ENCODE data around the gene JPT1.
"Not testable (repeated sequence)": the region's sequence is repeated elsewhere in the genome, so short reads cannot be mapped to it uniquely, and the experiment has no call there.

Gene JPT1

GRCh38 chr17:75158480-75158879, 4.2 kb upstream of the JPT1 start:
- DNase-seq (ENCODE audit: low read depth in 2 of 2): not testable (repeated sequence)

GRCh38 chr17:75155191-75155601, 884 bp upstream of the JPT1 start:
- DNase-seq (ENCODE audit: low read depth in 2 of 2): no peak

GRCh38 chr17:75153780-75154194, 525 bp downstream of the JPT1 start:
- no peak for DNase-seq (ENCODE audit: low read depth in 2 of 2)

- DNase-seq (ENCODE audit: low read depth in 2 of 2): no peak
Measured at GRCh38 chr17:75152922-75153779, 1.2 kb downstream of the JPT1 start.

- DNase-seq (ENCODE audit: low read depth in 2 of 2): no peak
Measured at GRCh38 chr17:75152523-75152921, 1.8 kb downstream of the JPT1 start.

GRCh38 chr17:75151930-75152329, 2.4 kb downstream of the JPT1 start:
- no peak for DNase-seq (ENCODE audit: low read depth in 2 of 2)

- DNase-seq (ENCODE audit: low read depth in 2 of 2): no peak
Measured at GRCh38 chr17:75147878-75148546, 6.3 kb downstream of the JPT1 start.

- DNase-seq (ENCODE audit: low read depth in 2 of 2): no peak
Measured at GRCh38 chr17:75146592-75146991, 7.7 kb downstream of the JPT1 start.

- no peak for DNase-seq (ENCODE audit: low read depth in 2 of 2)
Measured at GRCh38 chr17:75144816-75145512, 9.3 kb downstream of the JPT1 start.

GRCh38 chr17:75142236-75142971, 11.9 kb downstream of the JPT1 start:
- no peak for DNase-seq (ENCODE audit: low read depth in 2 of 2)

GRCh38 chr17:75138519-75138918, 15.8 kb downstream of the JPT1 start:
- DNase-seq (ENCODE audit: low read depth in 2 of 2): no peak

- DNase-seq (ENCODE audit: low read depth in 2 of 2): not testable (repeated sequence)
Measured at GRCh38 chr17:75137762-75138161, 16.6 kb downstream of the JPT1 start.

GRCh38 chr17:75135946-75136345, 18.4 kb downstream of the JPT1 start:
- no peak for DNase-seq (ENCODE audit: low read depth in 2 of 2)

GRCh38 chr17:75135452-75135851, 18.9 kb downstream of the JPT1 start:
- no peak for DNase-seq (ENCODE audit: low read depth in 2 of 2)

- DNase-seq (ENCODE audit: low read depth in 2 of 2): not testable (repeated sequence)
Measured at GRCh38 chr17:75133607-75134347, 20.5 kb downstream of the JPT1 start.

GRCh38 chr17:75133001-75133400, 21.3 kb downstream of the JPT1 start:
- DNase-seq (ENCODE audit: low read depth in 2 of 2): no peak

GRCh38 chr17:75132018-75133000, 22.0 kb downstream of the JPT1 start:
- DNase-seq (ENCODE audit: low read depth in 2 of 2): not testable (repeated sequence)

- peak in 1 of 2 donors; percentile 68 for DNase-seq (ENCODE audit: low read depth in 2 of 2)
Measured at GRCh38 chr17:75131278-75132017, 22.9 kb downstream of the JPT1 start, which contains the start of gene NT5C. TSS of gene NT5C (minus strand) at chr17:75131742. CDS start at chr17:75131707, 35 bp downstream.

All from stimulated activated CD8-positive, alpha-beta memory T cell treated with anti-CD3 and anti-CD28 coated beads, Interleukin-7, amount 100 ng/mL, for 4 hours (primary cell).